Skin epidermis (tissue), 12 donors: ENCODE data around the gene KMT2A.
A peak's percentile ranks its signal among the peaks of the same experiment; 100 is the strongest.
"Not testable (repeated sequence)": the region's sequence is repeated elsewhere in the genome, so short reads cannot be mapped to it uniquely, and the experiment has no call there.

Source experiments
- H3K27ac ChIP-seq, 21 experiments: fragments of 200-600 bp; sonication (generic) in 11 of 21; one replicate each; pipeline ENCODE4 v1.5.0; 2020; ENCODE audit warnings: mild to moderate bottlenecking in 3 of 21, inconsistent platforms in 2 of 21, moderate library complexity in 2 of 21
- H3K4me3 ChIP-seq, 7 experiments: fragments of 200-600 bp; sonication (generic) in 2 of 7; one replicate each; pipeline ENCODE4 v1.5.0; 2020; ENCODE audit warnings: inconsistent platforms in 2 of 7, mild to moderate bottlenecking in 2 of 7, moderate library complexity in 1 of 7

Gene KMT2A

GRCh38 chr11:118434123-118434552 is 2.2 kb upstream of the KMT2A start:
- Histone ChIP-seq H3K4me3 (peak overlapping the region; percentile 66 to 97 (median 93)), H3K27ac (peak overlapping the region in 2 of 21 experiments; percentile 91 to 97)

- Histone ChIP-seq H3K4me3 (peak overlapping the region; percentile 66 to 97 (median 93)), H3K27ac (peak overlapping the region in 19 of 21 experiments; percentile 23 to 97 (median 90))
Measured at GRCh38 chr11:118434553-118435289, 1.6 kb upstream of the KMT2A start.

GRCh38 chr11:118435290-118435892 is 901 bp upstream of the KMT2A start:
- H3K27ac ChIP-seq = peak overlapping the region; percentile 47 to 97 (median 90)
- H3K4me3 ChIP-seq = peak overlapping the region; percentile 66 to 97 (median 93)

- H3K4me3 ChIP-seq = peak overlapping the region; percentile 66 to 97 (median 93)
- H3K27ac ChIP-seq = peak overlapping the region; percentile 20 to 97 (median 90)
Measured at GRCh38 chr11:118436639-118437207, 431 bp downstream of the KMT2A start.

- peak overlapping the region; percentile 20 to 97 (median 90) for H3K27ac ChIP-seq
- peak overlapping the region; percentile 66 to 97 (median 93) for H3K4me3 ChIP-seq
Measured at GRCh38 chr11:118437208-118438125, 1.2 kb downstream of the KMT2A start.

GRCh38 chr11:118438314-118438931 is 2.1 kb downstream of the KMT2A start:
- peak overlapping the region; percentile 66 to 97 (median 93) for H3K4me3 ChIP-seq
- peak overlapping the region in 20 of 21 experiments; percentile 3 to 97 (median 89) for H3K27ac ChIP-seq

GRCh38 chr11:118439646-118440045 is 3.4 kb downstream of the KMT2A start:
- H3K4me3 ChIP-seq = no peak overlapping the region
- H3K27ac ChIP-seq = no peak overlapping the region

GRCh38 chr11:118441770-118442275 is 5.5 kb downstream of the KMT2A start:
- H3K4me3 ChIP-seq = no peak overlapping the region
- peak overlapping the region in 4 of 21 experiments; percentile 13 to 40 (median 24) for H3K27ac ChIP-seq

GRCh38 chr11:118442301-118442700 is 6.0 kb downstream of the KMT2A start:
- Histone ChIP-seq H3K27ac (peak overlapping the region in 3 of 21 experiments; percentile 13 to 40 (median 24)), H3K4me3 (no peak overlapping the region)

GRCh38 chr11:118442908-118443589 is 6.8 kb downstream of the KMT2A start:
- H3K27ac ChIP-seq = peak overlapping the region in 1 of 21 experiments; percentile 26

GRCh38 chr11:118443590-118444218 is 7.4 kb downstream of the KMT2A start:
- Histone ChIP-seq H3K4me3 (no peak overlapping the region), H3K27ac (no peak overlapping the region)

More at GRCh38 chr11:118442908-118443589, 6.8 kb downstream of the KMT2A start:
- no peak overlapping the region for H3K4me3 ChIP-seq

GRCh38 chr11:118447423-118447822 is 11.1 kb downstream of the KMT2A start:
- H3K27ac ChIP-seq = no peak overlapping the region
- H3K4me3 ChIP-seq = no peak overlapping the region

- no peak overlapping the region for H3K27ac ChIP-seq
Measured at GRCh38 chr11:118448294-118448693, 12.0 kb downstream of the KMT2A start.

GRCh38 chr11:118449316-118449918 is 13.1 kb downstream of the KMT2A start:
- no peak overlapping the region for H3K4me3 ChIP-seq
- H3K27ac ChIP-seq = no peak overlapping the region

More at GRCh38 chr11:118448294-118448693, 12.0 kb downstream of the KMT2A start:
- H3K4me3 ChIP-seq = no peak overlapping the region

- Histone ChIP-seq H3K27ac (no peak overlapping the region), H3K4me3 (no peak overlapping the region)
Measured at GRCh38 chr11:118450451-118450850, 14.2 kb downstream of the KMT2A start.

- Histone ChIP-seq H3K27ac (no peak overlapping the region), H3K4me3 (no peak overlapping the region)
Measured at GRCh38 chr11:118462178-118462577, 25.9 kb downstream of the KMT2A start.

- H3K4me3 ChIP-seq, H3K27ac ChIP-seq: not testable (repeated sequence)
Measured at GRCh38 chr11:118468968-118469367, 32.7 kb downstream of the KMT2A start.
